ENCODE results near the gene MLIP. TPM values are rescaled to one million over a fixed set of nuclear protein-coding genes. Genes with fewer than 3 reads are reported as not detected.

Gene MLIP
- total RNA-seq, 1 experiment from 2014 or later, result not detected

DNA sequence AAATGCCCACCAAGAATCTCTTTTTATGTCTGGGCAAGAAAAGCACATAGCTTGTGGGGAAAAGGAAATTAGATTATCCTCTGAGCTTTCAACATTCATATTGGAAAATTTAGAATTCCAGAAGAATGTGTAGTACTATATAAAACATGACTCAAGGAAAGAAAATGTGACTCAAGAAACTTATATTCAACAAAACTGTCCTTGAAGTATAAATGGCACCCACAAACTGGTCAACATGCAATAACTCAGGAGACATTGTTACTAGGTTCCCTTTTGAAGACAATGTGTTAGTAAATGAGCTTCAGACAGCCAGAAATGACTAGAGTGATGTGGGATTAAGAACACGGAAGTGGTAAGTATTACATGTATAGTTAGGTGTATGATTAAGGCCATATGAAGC is 170.9 kb downstream of the MLIP start (continued):
- TF ChIP-seq, protein P1, sequence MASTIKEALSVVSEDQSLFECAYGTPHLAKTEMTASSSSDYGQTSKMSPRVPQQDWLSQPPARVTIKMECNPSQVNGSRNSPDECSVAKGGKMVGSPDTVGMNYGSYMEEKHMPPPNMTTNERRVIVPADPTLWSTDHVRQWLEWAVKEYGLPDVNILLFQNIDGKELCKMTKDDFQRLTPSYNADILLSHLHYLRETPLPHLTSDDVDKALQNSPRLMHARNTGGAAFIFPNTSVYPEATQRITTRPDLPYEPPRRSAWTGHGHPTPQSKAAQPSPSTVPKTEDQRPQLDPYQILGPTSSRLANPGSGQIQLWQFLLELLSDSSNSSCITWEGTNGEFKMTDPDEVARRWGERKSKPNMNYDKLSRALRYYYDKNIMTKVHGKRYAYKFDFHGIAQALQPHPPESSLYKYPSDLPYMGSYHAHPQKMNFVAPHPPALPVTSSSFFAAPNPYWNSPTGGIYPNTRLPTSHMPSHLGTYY (CRISPR knock-in tag; IDR thresholded peaks at IDR 0.05), result no peak
- TF ChIP-seq SP1 (CRISPR knock-in tag; conservative IDR thresholded peaks at IDR 0.05), result no peak
- no peak for TF ChIP-seq GRHL2 (CRISPR knock-in tag; IDR thresholded peaks at IDR 0.05; ENCODE audit: insufficient replicate concordance, severe bottlenecking)
- TF ChIP-seq, protein P2, sequence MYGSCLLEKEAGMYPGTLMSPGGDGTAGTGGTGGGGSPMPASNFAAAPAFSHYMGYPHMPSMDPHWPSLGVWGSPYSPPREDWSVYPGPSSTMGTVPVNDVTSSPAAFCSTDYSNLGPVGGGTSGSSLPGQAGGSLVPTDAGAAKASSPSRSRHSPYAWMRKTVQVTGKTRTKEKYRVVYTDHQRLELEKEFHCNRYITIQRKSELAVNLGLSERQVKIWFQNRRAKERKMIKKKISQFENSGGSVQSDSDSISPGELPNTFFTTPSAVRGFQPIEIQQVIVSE (CRISPR knock-in tag; IDR thresholded peaks at IDR 0.05; ENCODE audit: borderline replicate concordance), result no peak
- no peak for TF ChIP-seq ZNF317 (CRISPR knock-in tag; IDR thresholded peaks at IDR 0.05; ENCODE audit: borderline replicate concordance, low read depth)

DNA sequence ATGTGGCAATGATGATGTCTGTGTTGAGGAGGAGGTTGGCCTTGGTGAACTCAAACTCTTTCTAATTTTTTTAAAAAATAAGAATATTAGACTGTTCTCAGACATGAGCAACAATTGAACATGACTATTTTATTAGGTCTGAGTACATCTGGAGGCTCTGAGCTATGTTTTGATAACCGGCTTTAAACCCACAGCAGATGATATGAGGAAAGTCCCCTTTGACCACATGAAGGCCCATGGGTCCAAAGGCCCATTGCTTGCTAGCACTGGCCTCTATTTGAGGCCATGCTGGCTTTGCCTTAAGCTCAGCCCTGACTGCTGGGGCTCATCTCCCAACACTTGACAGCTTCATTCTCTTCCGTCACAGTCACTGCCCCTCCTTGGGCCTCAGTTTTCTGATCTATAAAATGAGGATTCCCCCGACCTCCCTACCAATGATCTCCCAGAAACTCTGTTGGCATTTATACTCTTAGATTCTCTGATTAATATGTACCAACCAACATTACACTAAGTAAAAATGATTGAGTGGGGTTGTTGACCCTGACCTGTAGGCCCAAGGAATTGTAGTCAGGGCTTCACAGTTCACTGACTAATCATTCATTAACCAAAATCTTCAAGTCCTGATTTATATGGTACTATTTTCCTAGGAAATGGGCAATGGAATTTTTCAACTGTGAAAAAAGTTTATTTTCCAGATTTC is 173.1 kb downstream of the MLIP start:
- ATAC-seq (no peak), DNase-seq (ENCODE audit: low spot score) (no peak)
- no peak overlapping the region for H3K4me3 Mint-ChIP-seq
- H3K9me3 Mint-ChIP-seq, result no peaks in the 10 kb centered on the region
- ChIA-PET CTCF (no interaction called here), POLR2A (no interaction called here)
- no peaks in the 10 kb centered on the region for H3K27me3 Mint-ChIP-seq (ENCODE audit: low read depth)
- no peaks in the 10 kb centered on the region for H3K36me3 Mint-ChIP-seq
- H3K4me1 Mint-ChIP-seq, result no peaks in the 10 kb centered on the region
- H3K27ac Mint-ChIP-seq, result no peak overlapping the region
- TF ChIP-seq, protein P3, sequence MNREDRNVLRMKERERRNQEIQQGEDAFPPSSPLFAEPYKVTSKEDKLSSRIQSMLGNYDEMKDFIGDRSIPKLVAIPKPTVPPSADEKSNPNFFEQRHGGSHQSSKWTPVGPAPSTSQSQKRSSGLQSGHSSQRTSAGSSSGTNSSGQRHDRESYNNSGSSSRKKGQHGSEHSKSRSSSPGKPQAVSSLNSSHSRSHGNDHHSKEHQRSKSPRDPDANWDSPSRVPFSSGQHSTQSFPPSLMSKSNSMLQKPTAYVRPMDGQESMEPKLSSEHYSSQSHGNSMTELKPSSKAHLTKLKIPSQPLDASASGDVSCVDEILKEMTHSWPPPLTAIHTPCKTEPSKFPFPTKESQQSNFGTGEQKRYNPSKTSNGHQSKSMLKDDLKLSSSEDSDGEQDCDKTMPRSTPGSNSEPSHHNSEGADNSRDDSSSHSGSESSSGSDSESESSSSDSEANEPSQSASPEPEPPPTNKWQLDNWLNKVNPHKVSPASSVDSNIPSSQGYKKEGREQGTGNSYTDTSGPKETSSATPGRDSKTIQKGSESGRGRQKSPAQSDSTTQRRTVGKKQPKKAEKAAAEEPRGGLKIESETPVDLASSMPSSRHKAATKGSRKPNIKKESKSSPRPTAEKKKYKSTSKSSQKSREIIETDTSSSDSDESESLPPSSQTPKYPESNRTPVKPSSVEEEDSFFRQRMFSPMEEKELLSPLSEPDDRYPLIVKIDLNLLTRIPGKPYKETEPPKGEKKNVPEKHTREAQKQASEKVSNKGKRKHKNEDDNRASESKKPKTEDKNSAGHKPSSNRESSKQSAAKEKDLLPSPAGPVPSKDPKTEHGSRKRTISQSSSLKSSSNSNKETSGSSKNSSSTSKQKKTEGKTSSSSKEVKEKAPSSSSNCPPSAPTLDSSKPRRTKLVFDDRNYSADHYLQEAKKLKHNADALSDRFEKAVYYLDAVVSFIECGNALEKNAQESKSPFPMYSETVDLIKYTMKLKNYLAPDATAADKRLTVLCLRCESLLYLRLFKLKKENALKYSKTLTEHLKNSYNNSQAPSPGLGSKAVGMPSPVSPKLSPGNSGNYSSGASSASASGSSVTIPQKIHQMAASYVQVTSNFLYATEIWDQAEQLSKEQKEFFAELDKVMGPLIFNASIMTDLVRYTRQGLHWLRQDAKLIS (CRISPR knock-in tag; IDR thresholded peaks at IDR 0.05; ENCODE audit: borderline replicate concordance), result no peak
- TF ChIP-seq SMAD3 (CRISPR knock-in tag; IDR thresholded peaks at IDR 0.05; ENCODE audit: borderline replicate concordance) (no peak), ZBTB21 (CRISPR knock-in tag; IDR thresholded peaks at IDR 0.05; ENCODE audit: borderline replicate concordance) (no peak), ZNF317 (CRISPR knock-in tag; IDR thresholded peaks at IDR 0.05; ENCODE audit: borderline replicate concordance, low read depth) (no peak), GTF2I (CRISPR knock-in tag; conservative IDR thresholded peaks at IDR 0.05) (no peak), JAZF1 (CRISPR knock-in tag; IDR thresholded peaks at IDR 0.05) (no peak), ZNF219 (CRISPR knock-in tag; IDR thresholded peaks at IDR 0.05; ENCODE audit: borderline replicate concordance) (no peak), SMAD4 (CRISPR knock-in tag; IDR thresholded peaks at IDR 0.05) (no peak), FOXP4 (CRISPR knock-in tag; IDR thresholded peaks at IDR 0.05) (no peak), IRF1 (CRISPR knock-in tag; IDR thresholded peaks at IDR 0.05) (no peak), ATF3 (CRISPR knock-in tag; conservative IDR thresholded peaks at IDR 0.05) (no peak), ETV6 (CRISPR knock-in tag; IDR thresholded peaks at IDR 0.05) (no peak), TP53 (CRISPR knock-in tag; IDR thresholded peaks at IDR 0.05) (no peak), JUN (CRISPR knock-in tag; IDR thresholded peaks at IDR 0.05) (no peak), ZNF263 (CRISPR knock-in tag; IDR thresholded peaks at IDR 0.05; ENCODE audit: low read depth) (no peak), MYBL2 (CRISPR knock-in tag; IDR thresholded peaks at IDR 0.05) (no peak), USF2 (CRISPR knock-in tag; IDR thresholded peaks at IDR 0.05) (no peak), CREM (CRISPR knock-in tag; IDR thresholded peaks at IDR 0.05) (no peak), TEAD1 (CRISPR knock-in tag; IDR thresholded peaks at IDR 0.05) (no peak)
- TF ChIP-seq, protein P2 (CRISPR knock-in tag; IDR thresholded peaks at IDR 0.05; ENCODE audit: borderline replicate concordance), result no peak
